HCT116 (cell line): ENCODE measurements around the gene CBR4. TPM values are rescaled to one million over a fixed set of nuclear protein-coding genes. Genes with fewer than 3 reads are reported as not detected.

ENCODE experiments used
- ATAC-seq: fragments of 200-7000 bp; cut with Tn5 transposase; 2 replicates; pipeline ENCODE4 v1.9.1; 2020; ENCODE audit warnings: mild to moderate bottlenecking, moderate library complexity
- BruUV-seq: library from RNA; stranded (reverse); fragments of 400-500 nt; replicated peaks from 2 replicates; lab custom pipeline; 2021; lab: Mats Ljungman, UMichigan
- CTCF ChIA-PET: fragments of 300-600 bp; sonication (Branson Sonifier 250); formaldehyde crosslinking; loops from one replicate; lab custom pipeline; 2021; ENCODE audit warnings: antibody characterized with exemption; lab: Charles Lee
- POLR2A ChIA-PET: fragments of 300-600, 350-600 bp; sonication (Branson Sonifier 250); formaldehyde crosslinking; loops from one replicate; lab custom pipeline; 2021; ENCODE audit warnings: antibody characterized with exemption; lab: Charles Lee
- RAD21 ChIA-PET, 2 experiments: fragments of 300-600 bp; sonication (Branson Sonifier 250); formaldehyde crosslinking; loops; one replicate each; lab custom pipeline; 2023; ENCODE audit warnings: low total read pairs in 2 of 2; ENCODE audit not compliant: uncharacterized antibody in 2 of 2, unreplicated experiment in 2 of 2, low non-redundant PET in 1 of 2; lab: Charles Lee
- DNase-seq: peaks from one replicate; pipeline ENCODE4 v3.0.0-alpha.2; 2010; ENCODE audit warnings: low read depth, low spot score
- H2AFZ ChIP-seq: fragments of 200-600 bp; shearing (Covaris generic), sonication (generic); 2 replicates; pipeline ENCODE4 v1.6.1; 2017; ENCODE audit warnings: low read depth, mixed run types, mixed read lengths, antibody characterized with exemption, low read length; ENCODE audit not compliant: poor library complexity, severe bottlenecking
- H3K27ac ChIP-seq: 2 replicates; pipeline ENCODE4 v1.5.1; 2012; ENCODE audit warnings: low read depth, low read length
- H3K27me3 ChIP-seq: fragments of 200-600 bp; sonication (generic); 2 replicates; pipeline ENCODE4 v1.6.1; 2016; ENCODE audit warnings: mixed run types, low read length, mixed read lengths; ENCODE audit not compliant: insufficient read depth
- H3K36me3 ChIP-seq, 2 experiments: fragments of 200-500 bp in 1 of 2; fragments of 200-600 bp in 1 of 2; sonication (Bioruptor generic) in 1 of 2; sonication (generic) in 1 of 2; 2 replicates each; pipeline versions ENCODE4 v1.5.1 to v1.6.1; 2014 to 2016; ENCODE audit warnings: low read length in 2 of 2, inconsistent platforms in 1 of 2, mixed read lengths in 1 of 2, mixed run types in 1 of 2; ENCODE audit not compliant: insufficient read depth in 2 of 2, control insufficient read depth in 1 of 2
- H3K4me1 ChIP-seq, 2 experiments: fragments of 200-600 bp in 1 of 2; sonication (generic) in 1 of 2; 2 replicates each; pipeline versions ENCODE4 v1.5.1 to v1.6.1; 2012 to 2017; ENCODE audit warnings: low read length in 2 of 2, inconsistent platforms in 1 of 2, mild to moderate bottlenecking in 1 of 2, mixed read lengths in 1 of 2, mixed run types in 1 of 2, moderate library complexity in 1 of 2; ENCODE audit not compliant: insufficient read depth in 2 of 2, control insufficient read depth in 1 of 2
- H3K4me2 ChIP-seq: fragments of 200-600 bp; sonication (generic); 2 replicates; pipeline ENCODE4 v1.6.1; 2017; ENCODE audit warnings: mixed run types, low read length, mixed read lengths
- H3K4me3 ChIP-seq, 2 experiments: fragments of 200-600 bp in 1 of 2; sonication (generic) in 1 of 2; replicated peaks in 1 of 2; 2 replicates each; pipeline ENCODE4 v1.5.1; 2011 to 2016; ENCODE audit warnings: low read length in 2 of 2, control low read depth in 1 of 2, low read depth in 1 of 2, mild to moderate bottlenecking in 1 of 2, mixed read lengths in 1 of 2, mixed run types in 1 of 2
- H3K79me2 ChIP-seq: fragments of 200-600 bp; sonication (generic); 2 replicates; pipeline ENCODE4 v1.6.1; 2017; ENCODE audit warnings: mild to moderate bottlenecking, mixed run types, low read length, moderate library complexity, mixed read lengths; ENCODE audit not compliant: insufficient read depth
- H3K9ac ChIP-seq: fragments of 200-600 bp; sonication (generic); 2 replicates; pipeline ENCODE4 v1.6.1; 2016; ENCODE audit warnings: low read length, mixed read lengths
- H3K9me2 ChIP-seq: fragments of 200-600 bp; sonication (generic), shearing (Covaris generic); 2 replicates; pipeline ENCODE4 v1.6.1; 2017; ENCODE audit warnings: mixed run types, mild to moderate bottlenecking, moderate library complexity; ENCODE audit not compliant: insufficient read depth
- H3K9me3 ChIP-seq, 2 experiments: fragments of 200-500 bp in 1 of 2; fragments of 200-600 bp in 1 of 2; sonication (Bioruptor generic) in 1 of 2; sonication (generic) in 1 of 2; 2 replicates each; pipeline ENCODE4 v1.6.1; 2014 to 2017; ENCODE audit warnings: low read length in 2 of 2, mixed read lengths in 2 of 2, inconsistent platforms in 1 of 2, low read depth in 1 of 2, mild to moderate bottlenecking in 1 of 2, mixed run types in 1 of 2, moderate library complexity in 1 of 2; ENCODE audit not compliant: control insufficient read depth in 1 of 2, insufficient read depth in 1 of 2
- H4K20me1 ChIP-seq: fragments of 200-600 bp; sonication (generic), shearing (Covaris generic); 2 replicates; pipeline ENCODE4 v1.6.1; 2017; ENCODE audit warnings: mixed run types, mild to moderate bottlenecking, moderate library complexity; ENCODE audit not compliant: insufficient read depth
- CBX3 ChIP-seq: IDR thresholded peaks from 2 replicates; pipeline ENCODE4 v1.6.1; 2012; ENCODE audit warnings: low read depth
- CEBPB ChIP-seq: IDR thresholded peaks from 2 replicates; pipeline ENCODE4 v1.6.1; 2012; ENCODE audit warnings: low read depth
- ELF1 ChIP-seq: IDR thresholded peaks from 2 replicates; pipeline ENCODE4 v1.6.1; 2012; ENCODE audit warnings: low read depth, borderline replicate concordance
- EZH2phosphoT487 ChIP-seq: fragments of 200-600 bp; IDR thresholded peaks from 2 replicates; pipeline ENCODE4 v1.6.1; 2018; ENCODE audit warnings: antibody characterized with exemption, borderline replicate concordance
- JUND ChIP-seq: IDR thresholded peaks from 2 replicates; pipeline ENCODE4 v1.6.1; 2012
- POLR2A ChIP-seq: IDR thresholded peaks from 2 replicates; pipeline ENCODE4 v1.7.0; 2011; ENCODE audit warnings: borderline replicate concordance; ENCODE audit not compliant: insufficient read depth, insufficient read length; ENCODE audit errors: extremely low read depth
- POLR2AphosphoS5 ChIP-seq: IDR thresholded peaks from 2 replicates; pipeline ENCODE4 v1.6.1; 2011; ENCODE audit warnings: mild to moderate bottlenecking, low read depth, low read length, moderate library complexity
- RAD21 ChIP-seq: IDR thresholded peaks from 2 replicates; pipeline ENCODE4 v1.6.1; 2012; ENCODE audit warnings: low read depth, mild to moderate bottlenecking
- SIN3A ChIP-seq: IDR thresholded peaks from 2 replicates; pipeline ENCODE4 v1.6.1; 2012; ENCODE audit warnings: low read depth
- TCF7L2 ChIP-seq: IDR thresholded peaks from 2 replicates; pipeline ENCODE4 v1.7.0; 2011; ENCODE audit warnings: borderline replicate concordance, inconsistent platforms; ENCODE audit not compliant: insufficient read depth, insufficient read length; ENCODE audit errors: extremely low read depth
- YY1 ChIP-seq: IDR thresholded peaks from 2 replicates; pipeline ENCODE4 v1.6.1; 2011; ENCODE audit warnings: low read length, low read depth, moderate library complexity, mild to moderate bottlenecking; ENCODE audit not compliant: insufficient replicate concordance; ENCODE audit errors: extremely low read depth
- ZNF274 ChIP-seq: fragments of 200-500 bp; sonication (Bioruptor generic); IDR thresholded peaks from 2 replicates; pipeline ENCODE4 v1.6.1; 2014; ENCODE audit warnings: mild to moderate bottlenecking, low read depth, low read length, inconsistent platforms
- intact Hi-C: fragments of 100-400 bp; cut with micrococcal nuclease; formaldehyde crosslinking; loops from 2 replicates; pipeline ENCODE4 v1.10.0; 2022
- total RNA-seq: library from RNA; stranded (reverse); gene quantifications from one replicate; pipeline ENCODE4 v1.2.1, GENCODE V29; 2021; ENCODE audit not compliant: unreplicated experiment
- TF ChIP-seq, protein P1 (sequence below): IDR thresholded peaks from 2 replicates; pipeline ENCODE4 v1.6.1; 2012
- TF ChIP-seq, protein P2 (sequence below): IDR thresholded peaks from 2 replicates; pipeline ENCODE4 v1.6.1; 2011; ENCODE audit warnings: mild to moderate bottlenecking, low read length, moderate library complexity; ENCODE audit not compliant: insufficient replicate concordance; ENCODE audit errors: extremely low read depth

The CBR4 gene
- total RNA-seq, 1 experiment from 2014 or later, result 32.3 TPM

DNA sequence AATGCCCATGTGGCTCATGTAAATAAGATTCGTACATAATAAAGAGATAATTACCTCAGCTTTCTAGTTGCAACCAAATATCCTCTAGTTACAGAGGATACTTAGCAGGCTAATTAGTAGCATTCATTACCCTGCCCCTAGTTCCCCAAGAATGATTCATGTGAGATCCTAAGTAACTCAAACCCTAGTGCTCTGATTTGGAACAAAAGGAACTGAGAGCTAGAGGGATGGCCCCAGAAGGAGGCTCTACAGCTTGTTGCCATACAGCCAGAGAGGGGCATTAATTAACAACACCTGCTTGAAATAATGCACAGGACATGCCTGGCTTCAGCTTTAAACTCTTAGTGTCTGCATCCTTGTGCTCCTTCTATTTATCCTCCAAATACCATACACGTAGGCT is 32.6 kb upstream of the CBR4 start:
- H3K79me2 ChIP-seq, result no peaks in the 10 kb centered on the region
- no peak overlapping the region for H3K9ac ChIP-seq
- BruUV-seq, result no TSS peak
- no peaks in the 10 kb centered on the region for H3K27me3 ChIP-seq
- no peaks in the 10 kb centered on the region for H3K9me3 ChIP-seq
- no peak overlapping the region for H3K4me3 ChIP-seq
- no peaks in the 10 kb centered on the region for H4K20me1 ChIP-seq
- POLR2A ChIA-PET, result interaction anchor here (1.0 kb wide), 1 partner anchor 9 kb away, joined by 7 read pairs; no protein-coding TSS in a partner anchor
- RAD21 ChIA-PET, result no interaction called here
- no peaks in the 10 kb centered on the region for H3K36me3 ChIP-seq
- DNase-seq (no peak), ATAC-seq (no peak)
- H3K27ac ChIP-seq, result no peak overlapping the region
- intact Hi-C loops, result no loop called here
- H3K4me1 ChIP-seq, result no peaks in the 10 kb centered on the region
- H2AFZ ChIP-seq, result no peak overlapping the region
- TF ChIP-seq POLR2A, result no peak
- TF ChIP-seq EZH2phosphoT487, result no peak
- TF ChIP-seq RAD21, result no peak
- TF ChIP-seq CBX3, result no peak
- no peak for TF ChIP-seq YY1
- no peak for TF ChIP-seq TCF7L2
- TF ChIP-seq JUND, result no peak
- no peak for TF ChIP-seq ELF1
- no peak for TF ChIP-seq ZNF274
- TF ChIP-seq POLR2AphosphoS5, result no peak
- TF ChIP-seq CEBPB, result no peak
- TF ChIP-seq, protein P1, sequence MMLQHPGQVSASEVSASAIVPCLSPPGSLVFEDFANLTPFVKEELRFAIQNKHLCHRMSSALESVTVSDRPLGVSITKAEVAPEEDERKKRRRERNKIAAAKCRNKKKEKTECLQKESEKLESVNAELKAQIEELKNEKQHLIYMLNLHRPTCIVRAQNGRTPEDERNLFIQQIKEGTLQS, result no peak
- TF ChIP-seq, protein P2, sequence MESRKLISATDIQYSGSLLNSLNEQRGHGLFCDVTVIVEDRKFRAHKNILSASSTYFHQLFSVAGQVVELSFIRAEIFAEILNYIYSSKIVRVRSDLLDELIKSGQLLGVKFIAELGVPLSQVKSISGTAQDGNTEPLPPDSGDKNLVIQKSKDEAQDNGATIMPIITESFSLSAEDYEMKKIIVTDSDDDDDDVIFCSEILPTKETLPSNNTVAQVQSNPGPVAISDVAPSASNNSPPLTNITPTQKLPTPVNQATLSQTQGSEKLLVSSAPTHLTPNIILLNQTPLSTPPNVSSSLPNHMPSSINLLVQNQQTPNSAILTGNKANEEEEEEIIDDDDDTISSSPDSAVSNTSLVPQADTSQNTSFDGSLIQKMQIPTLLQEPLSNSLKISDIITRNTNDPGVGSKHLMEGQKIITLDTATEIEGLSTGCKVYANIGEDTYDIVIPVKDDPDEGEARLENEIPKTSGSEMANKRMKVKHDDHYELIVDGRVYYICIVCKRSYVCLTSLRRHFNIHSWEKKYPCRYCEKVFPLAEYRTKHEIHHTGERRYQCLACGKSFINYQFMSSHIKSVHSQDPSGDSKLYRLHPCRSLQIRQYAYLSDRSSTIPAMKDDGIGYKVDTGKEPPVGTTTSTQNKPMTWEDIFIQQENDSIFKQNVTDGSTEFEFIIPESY, result no peak
- no peak for TF ChIP-seq SIN3A
- H3K9me2 ChIP-seq, result no peaks in the 10 kb centered on the region
- CTCF ChIA-PET, result no interaction called here
- H3K4me2 ChIP-seq, result no peak overlapping the region
